ENCODE data around the gene KRTAP10-12. TPM values are rescaled to one million over a fixed set of nuclear protein-coding genes. Genes with fewer than 3 reads are reported as not detected.

The KRTAP10-12 gene
- total and polyA plus RNA-seq, 10 of the 15 experiments (the other 5 are each of a cell fraction or from before 2014, with no cell fraction given), result not detected

DNA sequence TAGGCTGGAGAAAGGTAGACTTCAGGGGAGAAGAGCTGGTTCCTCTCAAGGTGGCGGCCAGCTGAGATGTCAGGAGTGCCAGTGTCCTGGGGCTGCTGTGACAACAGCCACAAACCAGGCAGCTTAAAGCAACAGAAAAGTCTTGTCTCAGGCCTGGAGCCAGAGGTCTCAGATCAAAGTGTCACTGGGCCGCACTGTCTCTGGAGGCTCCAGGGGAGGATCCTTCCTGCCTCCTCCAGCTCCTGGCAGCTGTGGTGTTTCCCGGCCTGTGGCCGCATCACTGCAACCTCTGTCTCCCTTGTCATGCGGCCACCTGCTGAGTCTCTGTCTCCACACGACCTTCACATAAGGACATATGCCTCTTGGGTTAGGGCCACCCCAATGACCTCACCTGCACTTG, 38.8 kb downstream of the KRTAP10-12 start (continued):
- TF ChIP-seq POU2F2 (IDR thresholded peaks at IDR 0.05; ENCODE audit: borderline replicate concordance, low read depth, low read length) (no peak), ZBED1 (IDR thresholded peaks at IDR 0.05; ENCODE audit: borderline replicate concordance) (no peak)
- TF ChIP-seq, protein P1, sequence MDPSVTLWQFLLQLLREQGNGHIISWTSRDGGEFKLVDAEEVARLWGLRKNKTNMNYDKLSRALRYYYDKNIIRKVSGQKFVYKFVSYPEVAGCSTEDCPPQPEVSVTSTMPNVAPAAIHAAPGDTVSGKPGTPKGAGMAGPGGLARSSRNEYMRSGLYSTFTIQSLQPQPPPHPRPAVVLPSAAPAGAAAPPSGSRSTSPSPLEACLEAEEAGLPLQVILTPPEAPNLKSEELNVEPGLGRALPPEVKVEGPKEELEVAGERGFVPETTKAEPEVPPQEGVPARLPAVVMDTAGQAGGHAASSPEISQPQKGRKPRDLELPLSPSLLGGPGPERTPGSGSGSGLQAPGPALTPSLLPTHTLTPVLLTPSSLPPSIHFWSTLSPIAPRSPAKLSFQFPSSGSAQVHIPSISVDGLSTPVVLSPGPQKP (IDR thresholded peaks at IDR 0.05; ENCODE audit: low read depth, low read length), result no peak

DNA sequence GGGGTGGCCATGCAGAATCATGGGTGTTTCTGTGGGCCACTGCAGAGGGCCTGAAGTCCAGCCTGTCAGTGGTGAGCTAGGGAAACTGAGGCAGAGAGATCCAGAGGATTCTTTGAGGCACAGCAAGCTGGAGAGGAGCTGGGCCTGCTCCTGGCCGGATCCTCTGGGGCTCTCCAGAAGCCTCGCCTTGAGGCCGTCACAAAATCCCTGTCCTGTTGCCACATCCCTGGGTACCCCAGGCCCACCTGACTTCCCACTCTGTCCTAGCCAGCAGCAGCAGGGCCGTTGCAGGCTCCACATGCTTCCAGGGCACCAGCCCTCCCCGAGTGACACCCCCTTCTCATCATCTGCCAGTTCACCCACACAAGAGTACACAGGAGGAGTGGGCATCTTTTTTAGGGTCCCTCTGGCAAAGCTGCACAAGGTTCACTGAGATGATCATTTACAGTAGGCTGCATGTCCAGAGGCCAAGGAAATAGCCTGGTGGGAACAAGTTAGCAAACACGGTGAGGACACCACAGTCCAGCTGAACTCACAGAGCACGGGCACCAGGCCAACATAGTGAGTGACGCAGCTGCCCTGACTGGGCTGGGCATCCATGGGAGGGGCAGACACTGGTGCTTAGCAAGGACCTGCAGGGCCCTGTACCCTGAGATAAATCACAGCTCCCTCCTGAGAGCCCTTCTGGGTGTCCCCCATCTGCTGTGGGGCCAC, 39.5 kb downstream of the KRTAP10-12 start:
- no peaks in the 10 kb centered on the region for H3K9me3 ChIP-seq (replicated peaks; ENCODE audit: control insufficient read depth, insufficient read depth, low read length)
- no peak for FAIRE-seq
- no TSS peak for BruUV-seq (replicated peaks)
- H2AFZ ChIP-seq (ENCODE audit: control insufficient read depth, low read depth, low read length), result no peak overlapping the region
- SMC1A ChIA-PET (ENCODE audit: uncharacterized antibody, unreplicated experiment), result no interaction called here
- 43% methylated on average over 8 of the region's 8 CpGs for WGBS (ENCODE audit: insufficient coverage, insufficient replicate concordance, low lambda C conversion rate, missing lambda C conversion rate)
- in situ Hi-C loops (cut with MboI) (no loop called here), intact Hi-C loops (cut with micrococcal nuclease; ENCODE audit: unreplicated experiment) (no loop called here)
- no peak for ATAC-seq
- POLR2A ChIA-PET, result no interaction called here
- no peaks in the 10 kb centered on the region for H3K79me2 ChIP-seq (ENCODE audit: control insufficient read depth, insufficient read depth, low read length)
- H4K20me1 ChIP-seq (ENCODE audit: control insufficient read depth, insufficient read depth), result no peaks in the 10 kb centered on the region
- H3K4me1 ChIP-seq (ENCODE audit: control insufficient read depth, insufficient read depth, low read length), result no peaks in the 10 kb centered on the region
- no peak overlapping the region for H3K4me3 ChIP-seq
- no peak for DNase-seq (ENCODE audit: low read depth, low spot score)
- no peaks in the 10 kb centered on the region; a peak in 1 of 4 replicates for H3K27me3 ChIP-seq (replicated peaks in 1 of 2; ENCODE audit: control insufficient read depth in 2 of 2, insufficient read depth in 2 of 2, low read length in 1 of 2)
- CTCF ChIA-PET, result no interaction called here
- no peaks in the 10 kb centered on the region for H3K36me3 ChIP-seq (ENCODE audit: control insufficient read depth in 2 of 2, insufficient read depth in 2 of 2, low read length in 1 of 2)
- RAD21 ChIA-PET (ENCODE audit: unreplicated experiment), result no interaction called here
- no peak overlapping the region for H3K9ac ChIP-seq (ENCODE audit: control insufficient read depth, insufficient read depth, low read length)
- H3K27ac ChIP-seq (ENCODE audit: control insufficient read depth, insufficient read depth), result no peak overlapping the region
- H3K4me2 ChIP-seq (ENCODE audit: control insufficient read depth, insufficient read depth), result no peak overlapping the region
- TF ChIP-seq SMC3 (IDR thresholded peaks at IDR 0.05; ENCODE audit: borderline replicate concordance, low read length), result no peak
- TF ChIP-seq YY1 (IDR thresholded peaks at IDR 0.05; ENCODE audit: low read depth, low read length), result no peak
- TF ChIP-seq BHLHE40 (IDR thresholded peaks at IDR 0.05; ENCODE audit: borderline replicate concordance in 1 of 2, low read depth in 2 of 2, low read length in 1 of 2), result no peak
- no peak for TF ChIP-seq KDM1A (IDR thresholded peaks at IDR 0.05; ENCODE audit: borderline replicate concordance)
- TF ChIP-seq NR2C2 (IDR thresholded peaks at IDR 0.05; ENCODE audit: borderline replicate concordance, control insufficient read depth, insufficient read length, low read depth), result no peak
- TF ChIP-seq, protein P2, sequence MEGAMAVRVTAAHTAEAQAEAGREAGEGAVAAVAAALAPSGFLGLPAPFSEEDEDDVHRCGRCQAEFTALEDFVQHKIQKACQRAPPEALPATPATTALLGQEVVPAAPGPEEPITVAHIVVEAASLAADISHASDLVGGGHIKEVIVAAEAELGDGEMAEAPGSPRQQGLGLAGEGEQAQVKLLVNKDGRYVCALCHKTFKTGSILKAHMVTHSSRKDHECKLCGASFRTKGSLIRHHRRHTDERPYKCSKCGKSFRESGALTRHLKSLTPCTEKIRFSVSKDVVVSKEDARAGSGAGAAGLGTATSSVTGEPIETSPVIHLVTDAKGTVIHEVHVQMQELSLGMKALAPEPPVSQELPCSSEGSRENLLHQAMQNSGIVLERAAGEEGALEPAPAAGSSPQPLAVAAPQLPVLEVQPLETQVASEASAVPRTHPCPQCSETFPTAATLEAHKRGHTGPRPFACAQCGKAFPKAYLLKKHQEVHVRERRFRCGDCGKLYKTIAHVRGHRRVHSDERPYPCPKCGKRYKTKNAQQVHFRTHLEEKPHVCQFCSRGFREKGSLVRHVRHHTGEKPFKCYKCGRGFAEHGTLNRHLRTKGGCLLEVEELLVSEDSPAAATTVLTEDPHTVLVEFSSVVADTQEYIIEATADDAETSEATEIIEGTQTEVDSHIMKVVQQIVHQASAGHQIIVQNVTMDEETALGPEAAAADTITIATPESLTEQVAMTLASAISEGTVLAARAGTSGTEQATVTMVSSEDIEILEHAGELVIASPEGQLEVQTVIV (IDR thresholded peaks at IDR 0.05; ENCODE audit: borderline replicate concordance, partially characterized antibody), result no peak
- TF ChIP-seq NFIC (IDR thresholded peaks at IDR 0.05; ENCODE audit: low read depth, low read length), result no peak
- TF ChIP-seq ASH2L (IDR thresholded peaks at IDR 0.05; ENCODE audit: borderline replicate concordance, low read depth), result no peak
- TF ChIP-seq, protein P3, sequence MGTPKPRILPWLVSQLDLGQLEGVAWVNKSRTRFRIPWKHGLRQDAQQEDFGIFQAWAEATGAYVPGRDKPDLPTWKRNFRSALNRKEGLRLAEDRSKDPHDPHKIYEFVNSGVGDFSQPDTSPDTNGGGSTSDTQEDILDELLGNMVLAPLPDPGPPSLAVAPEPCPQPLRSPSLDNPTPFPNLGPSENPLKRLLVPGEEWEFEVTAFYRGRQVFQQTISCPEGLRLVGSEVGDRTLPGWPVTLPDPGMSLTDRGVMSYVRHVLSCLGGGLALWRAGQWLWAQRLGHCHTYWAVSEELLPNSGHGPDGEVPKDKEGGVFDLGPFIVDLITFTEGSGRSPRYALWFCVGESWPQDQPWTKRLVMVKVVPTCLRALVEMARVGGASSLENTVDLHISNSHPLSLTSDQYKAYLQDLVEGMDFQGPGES (IDR thresholded peaks at IDR 0.05), result no peak
- TF ChIP-seq LARP7 (IDR thresholded peaks at IDR 0.05), result no peak
- TF ChIP-seq BRCA1 (IDR thresholded peaks at IDR 0.05; ENCODE audit: low read depth, low read length), result no peak
- TF ChIP-seq SREBF2 (IDR thresholded peaks at IDR 0.05; ENCODE audit: low read length), result no peak
